CD14-positive monocyte (primary cell): ENCODE results near the gene FHIT. TPM values are rescaled to one million over a fixed set of nuclear protein-coding genes. Genes with fewer than 3 reads are reported as not detected.

Experiments
- DNase-seq, 3 donors: peaks; one replicate each; pipeline ENCODE4 v3.0.0-alpha.2; 2011 to 2022
- H2AFZ ChIP-seq: 2 replicates; pipeline ENCODE4 v1.6.0; 2012; ENCODE audit warnings: mild to moderate bottlenecking, low read depth, low read length, inconsistent platforms; ENCODE audit not compliant: insufficient read depth, poor library complexity, severe bottlenecking
- H3K27ac ChIP-seq, 2 donors: 1 replicate in 1 of 2; 2 replicates in 1 of 2; pipeline ENCODE4 v1.5.1; 2012 to 2013; ENCODE audit warnings: low read length in 2 of 2, control low read depth in 1 of 2, inconsistent platforms in 1 of 2, low read depth in 1 of 2, mild to moderate bottlenecking in 1 of 2
- H3K27me3 ChIP-seq, 2 donors: one replicate each; pipeline versions ENCODE4 v1.6.0 to v1.6.1; 2011 to 2013; ENCODE audit warnings: low read length in 2 of 2; ENCODE audit not compliant: control insufficient read depth in 2 of 2, insufficient read depth in 2 of 2
- H3K36me3 ChIP-seq, 2 donors: replicated peaks in 1 of 2; 1 replicate in 1 of 2; 2 replicates in 1 of 2; pipeline versions ENCODE4 v1.5.1 to v1.6.1; 2012 to 2013; ENCODE audit warnings: low read length in 2 of 2, control low read depth in 1 of 2, inconsistent platforms in 1 of 2, mild to moderate bottlenecking in 1 of 2; ENCODE audit not compliant: insufficient read depth in 2 of 2, control insufficient read depth in 1 of 2
- H3K4me1 ChIP-seq, 2 donors: 1 replicate in 1 of 2; 2 replicates in 1 of 2; pipeline versions ENCODE4 v1.5.1 to v1.6.1; 2012 to 2013; ENCODE audit warnings: low read length in 2 of 2, control low read depth in 1 of 2, inconsistent platforms in 1 of 2, mild to moderate bottlenecking in 1 of 2, moderate library complexity in 1 of 2; ENCODE audit not compliant: insufficient read depth in 2 of 2, control insufficient read depth in 1 of 2
- H3K4me2 ChIP-seq: replicated peaks from 2 replicates; pipeline ENCODE3; 2012; ENCODE audit warnings: low read length, moderate library complexity, mild to moderate bottlenecking; ENCODE audit not compliant: poor library complexity, severe bottlenecking; ENCODE audit errors: extremely low read depth
- H3K4me3 ChIP-seq, 3 experiments: fragments of 200-600 bp in 1 of 3; sonication (generic) in 1 of 3; replicated peaks in 1 of 3; 1 replicate in 2 of 3; 2 replicates in 1 of 3; pipeline ENCODE4 v1.5.1; 2011 to 2013; ENCODE audit warnings: low read length in 3 of 3, mild to moderate bottlenecking in 3 of 3, control low read depth in 2 of 3, low read depth in 2 of 3, inconsistent platforms in 1 of 3, moderate library complexity in 1 of 3
- H3K79me2 ChIP-seq: 2 replicates; pipeline ENCODE4 v1.6.0; 2012; ENCODE audit warnings: mild to moderate bottlenecking, control low read depth, inconsistent platforms, low read length, moderate library complexity; ENCODE audit not compliant: insufficient read depth
- H3K9ac ChIP-seq: 2 replicates; pipeline ENCODE4 v1.6.0; 2017; ENCODE audit warnings: low read length, mild to moderate bottlenecking; ENCODE audit not compliant: insufficient read depth, poor library complexity, severe bottlenecking
- H3K9me3 ChIP-seq, 2 donors: replicated peaks in 1 of 2; 1 replicate in 1 of 2; 2 replicates in 1 of 2; pipeline versions ENCODE4 v1.5.1 to v1.6.1; 2012 to 2013; ENCODE audit warnings: low read length in 2 of 2, control low read depth in 1 of 2; ENCODE audit not compliant: control insufficient read depth in 1 of 2, insufficient read depth in 1 of 2
- H4K20me1 ChIP-seq: 2 replicates; pipeline ENCODE4 v1.6.0; 2012; ENCODE audit warnings: mild to moderate bottlenecking, low read length, control low read depth, moderate library complexity; ENCODE audit not compliant: insufficient read depth
- H3K27ac Mint-ChIP-seq, 7 donors: one replicate each; pipeline ENCODE4 v1.8.0; 2020; ENCODE audit warnings: mild to moderate bottlenecking in 7 of 7, mixed read lengths in 7 of 7, moderate library complexity in 6 of 7, inconsistent platforms in 2 of 7
- H3K27me3 Mint-ChIP-seq, 3 donors: one replicate each; pipeline ENCODE4 v1.8.0; 2021 to 2022; ENCODE audit warnings: low read depth in 3 of 3, mild to moderate bottlenecking in 3 of 3, mixed read lengths in 3 of 3, moderate library complexity in 3 of 3, inconsistent platforms in 1 of 3
- H3K36me3 Mint-ChIP-seq, 2 donors: one replicate each; pipeline ENCODE4 v1.8.0; 2020; ENCODE audit warnings: mixed read lengths in 2 of 2, inconsistent platforms in 1 of 2, mild to moderate bottlenecking in 1 of 2
- H3K4me1 Mint-ChIP-seq: one replicate; pipeline ENCODE4 v1.8.0; 2020; ENCODE audit warnings: mild to moderate bottlenecking, mixed read lengths
- H3K4me3 Mint-ChIP-seq, 2 donors: one replicate each; pipeline ENCODE4 v1.8.0; 2020; ENCODE audit warnings: mild to moderate bottlenecking in 2 of 2, mixed read lengths in 2 of 2, moderate library complexity in 1 of 2
- H3K9me3 Mint-ChIP-seq, 7 donors: one replicate each; pipeline ENCODE4 v1.8.0; 2020 to 2022; ENCODE audit warnings: mixed read lengths in 7 of 7, mild to moderate bottlenecking in 6 of 7, moderate library complexity in 6 of 7, inconsistent platforms in 2 of 7
- CTCF ChIP-seq: fragments of 200-600 bp; IDR thresholded peaks from one replicate; pipeline ENCODE4 v1.8.0; 2022; ENCODE audit warnings: antibody characterized with exemption, mild to moderate bottlenecking
- WGBS: methylation state at CpG from one replicate; pipeline ENCODE4 v1.1.5; 2013; ENCODE audit warnings: missing lambda C conversion rate; ENCODE audit not compliant: insufficient coverage; 5-methylcytosine and 5-hydroxymethylcytosine counted together
- intact Hi-C, 2 donors: fragments of 100-400 bp; cut with micrococcal nuclease; formaldehyde crosslinking; loops; one replicate each; pipeline versions ENCODE4 v1.15.0 to v1.15.1; 2023
- polyA plus RNA-seq, 3 donors: library from polyadenylated mRNA; depleted of rRNA in 1 of 3; unstranded in 2 of 3; stranded (reverse) in 1 of 3; fragments of 300-500 nt in 2 of 3; fragments of >200 nt in 1 of 3; fragmentation: Illumina TruSeq in 2 of 3; gene quantifications; 1 replicate in 2 of 3; 2 replicates in 1 of 3; pipeline ENCODE4 v1.2.3, GENCODE V29; 2012 to 2021

The FHIT gene
- polyA plus RNA-seq, 3 donors = 1.7 to 3.4 (median 3.2) TPM

DNA sequence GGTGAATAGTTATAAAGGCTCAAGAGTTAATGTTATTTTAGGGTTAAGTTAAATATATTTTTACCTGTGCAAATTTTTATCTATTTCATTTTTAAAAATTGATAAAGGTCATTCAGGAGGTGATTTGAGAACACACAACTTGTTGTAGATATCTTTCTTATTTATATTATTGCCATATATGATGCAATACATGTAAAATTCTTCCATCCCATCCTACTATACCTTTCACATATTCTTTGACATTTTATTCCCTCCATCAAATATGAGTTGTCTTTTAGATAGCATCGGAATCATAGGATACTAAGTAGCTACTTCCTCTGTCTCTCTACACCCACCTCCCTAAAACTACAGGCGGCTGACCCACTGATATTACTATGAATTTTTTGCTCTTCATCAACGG lies 734.1 kb downstream of the FHIT start:
- Histone ChIP-seq H3K36me3 (no peaks in the 10 kb centered on the region), H3K4me2 (no peak overlapping the region), H3K27ac (no peak overlapping the region), H3K4me1 (no peaks in the 10 kb centered on the region), H4K20me1 (no peaks in the 10 kb centered on the region), H3K79me2 (no peaks in the 10 kb centered on the region), H2AFZ (no peak overlapping the region), H3K9ac (no peak overlapping the region), H3K4me3 (no peak overlapping the region), H3K27me3 (no peaks in the 10 kb centered on the region), H3K9me3 (peaks cover 3 to 13% of the 10 kb centered on the region in 2 donors)
- no peaks in the 10 kb centered on the region for H3K4me1 Mint-ChIP-seq
- H3K9me3 Mint-ChIP-seq = peaks cover 0 to 14% (median 5%) of the 10 kb centered on the region in 7 donors
- no peak overlapping the region for H3K27ac Mint-ChIP-seq
- no peak for TF ChIP-seq CTCF
- H3K4me3 Mint-ChIP-seq = no peak overlapping the region
- intact Hi-C loops = no loop called here
- no peaks in the 10 kb centered on the region for H3K27me3 Mint-ChIP-seq
- DNase-seq = no peak
- no CpG with 5 or more reads among the region's 3 CpGs for WGBS
- no peaks in the 10 kb centered on the region for H3K36me3 Mint-ChIP-seq

DNA sequence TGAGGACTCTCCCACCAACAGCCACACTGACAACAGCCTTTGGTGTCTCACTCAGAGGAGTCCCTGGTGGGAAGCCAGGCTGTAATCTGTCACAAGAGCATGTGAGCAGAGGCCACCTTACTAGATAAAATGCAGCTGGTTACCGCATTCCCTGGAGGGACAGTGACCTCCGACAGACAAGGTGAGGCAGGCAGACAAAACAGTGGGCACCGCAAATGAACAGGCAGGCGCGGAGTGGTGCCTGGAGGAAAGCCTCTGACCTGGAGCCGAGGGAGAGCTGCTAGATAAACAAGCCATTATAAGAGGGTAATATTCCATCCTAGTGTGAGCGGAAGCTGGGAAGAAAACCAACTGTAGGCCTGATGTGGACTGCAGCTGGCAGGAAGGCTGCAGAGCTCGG lies 736.4 kb downstream of the FHIT start:
- no peaks in the 10 kb centered on the region for H3K4me1 Mint-ChIP-seq
- H3K36me3 ChIP-seq = no peaks in the 10 kb centered on the region
- H2AFZ ChIP-seq = no peak overlapping the region
- H3K27ac ChIP-seq = no peak overlapping the region
- intact Hi-C loops = no loop called here
- no peaks in the 10 kb centered on the region for H3K27me3 Mint-ChIP-seq
- no peak overlapping the region for H3K4me3 ChIP-seq
- no peak for DNase-seq
- H3K4me1 ChIP-seq = no peaks in the 10 kb centered on the region
- peaks cover 3 to 13% of the 10 kb centered on the region in 2 donors for H3K9me3 ChIP-seq
- H3K79me2 ChIP-seq = no peaks in the 10 kb centered on the region
- no peak overlapping the region for H3K4me3 Mint-ChIP-seq
- TF ChIP-seq CTCF = no peak
- H3K36me3 Mint-ChIP-seq = no peaks in the 10 kb centered on the region
- H4K20me1 ChIP-seq = no peaks in the 10 kb centered on the region
- WGBS = 95% methylated on average over 7 of the region's 8 CpGs
- H3K4me2 ChIP-seq = no peak overlapping the region
- H3K27me3 ChIP-seq = no peaks in the 10 kb centered on the region
- no peak overlapping the region for H3K9ac ChIP-seq
- H3K9me3 Mint-ChIP-seq = peaks cover 0 to 7% (median 5%) of the 10 kb centered on the region in 7 donors
- H3K27ac Mint-ChIP-seq = no peak overlapping the region
